ENCODE data around the gene TENT5C.

The TENT5C gene

GRCh38 chr1:117635805-117636204 is 30.0 kb downstream of the TENT5C start:
- DNase-seq (ENCODE audit: low read depth in 2 of 2), result no peak

- no peak for DNase-seq (ENCODE audit: low read depth in 2 of 2)
Observed at GRCh38 chr1:117636637-117637425, 31.0 kb downstream of the TENT5C start.

GRCh38 chr1:117638141-117638540 is 32.3 kb downstream of the TENT5C start:
- DNase-seq (ENCODE audit: low read depth in 2 of 2), result no peak

GRCh38 chr1:117638759-117639158 is 32.9 kb downstream of the TENT5C start:
- DNase-seq (ENCODE audit: low read depth in 2 of 2), result no peak

- no peak for DNase-seq (ENCODE audit: low read depth in 2 of 2)
Observed at GRCh38 chr1:117639741-117640140, 33.9 kb downstream of the TENT5C start.

- no peak for DNase-seq (ENCODE audit: low read depth in 2 of 2)
Observed at GRCh38 chr1:117641536-117641935, 35.7 kb downstream of the TENT5C start.

GRCh38 chr1:117642963-117643362 is 37.1 kb downstream of the TENT5C start:
- DNase-seq (ENCODE audit: low read depth in 2 of 2), result no peak

GRCh38 chr1:117643601-117644000 is 37.8 kb downstream of the TENT5C start:
- no peak for DNase-seq (ENCODE audit: low read depth in 2 of 2)

- no peak for DNase-seq (ENCODE audit: low read depth in 2 of 2)
Observed at GRCh38 chr1:117644696-117645311, 39.0 kb downstream of the TENT5C start.

GRCh38 chr1:117645343-117645742 is 39.5 kb downstream of the TENT5C start:
- DNase-seq (ENCODE audit: low read depth in 2 of 2), result no peak

- no peak for DNase-seq (ENCODE audit: low read depth in 2 of 2)
Observed at GRCh38 chr1:117646007-117646811, 40.4 kb downstream of the TENT5C start.

- no peak for DNase-seq (ENCODE audit: low read depth in 2 of 2)
Observed at GRCh38 chr1:117646956-117647355, 41.1 kb downstream of the TENT5C start.

GRCh38 chr1:117648015-117648414 is 42.2 kb downstream of the TENT5C start:
- DNase-seq (ENCODE audit: low read depth in 2 of 2), result no peak

- no peak for DNase-seq (ENCODE audit: low read depth in 2 of 2)
Observed at GRCh38 chr1:117650840-117651568, 45.2 kb downstream of the TENT5C start.

- DNase-seq (ENCODE audit: low read depth in 2 of 2), result no peak
Observed at GRCh38 chr1:117651616-117652015, 45.8 kb downstream of the TENT5C start.

- no peak for DNase-seq (ENCODE audit: low read depth in 2 of 2)
Observed at GRCh38 chr1:117652421-117652820, 46.6 kb downstream of the TENT5C start.

- DNase-seq (ENCODE audit: low read depth in 2 of 2), result no peak
Observed at GRCh38 chr1:117653195-117653594, 47.3 kb downstream of the TENT5C start.

GRCh38 chr1:117653732-117654492 is 48.1 kb downstream of the TENT5C start:
- no peak for DNase-seq (ENCODE audit: low read depth in 2 of 2)

- DNase-seq (ENCODE audit: low read depth in 2 of 2), result no peak
Observed at GRCh38 chr1:117654493-117655219, 48.8 kb downstream of the TENT5C start.

- no peak for DNase-seq (ENCODE audit: low read depth in 2 of 2)
Observed at GRCh38 chr1:117655220-117655577, 49.4 kb downstream of the TENT5C start.

Measured in stimulated activated CD4-positive, alpha-beta T cell treated with anti-CD3 and anti-CD28 coated beads, Interleukin-1b, Interleukin-23, amount 100 ng/mL, for 1 hour (primary cell).